B cell (primary cell): Measurements from ENCODE around the gene PEPD. TPM values are rescaled to one million over a fixed set of nuclear protein-coding genes. Genes with fewer than 3 reads are reported as not detected.

ENCODE experiments used
- ATAC-seq: fragments of 200-7000 bp; cut with Tn5 transposase; one replicate; pipeline ENCODE4 v1.10.0; 2021; ENCODE audit warnings: low read depth, mild to moderate bottlenecking, moderate number of reproducible peaks, moderate library complexity
- CTCF ChIA-PET: fragments of 350-600 bp; sonication (Branson Sonifier 250); formaldehyde crosslinking; loops from one replicate; lab custom pipeline; 2021; ENCODE audit warnings: antibody characterized with exemption, inconsistent platforms; lab: Charles Lee
- POLR2A ChIA-PET: fragments of 350-600 bp; sonication (Branson Sonifier 250); formaldehyde crosslinking; loops from one replicate; lab custom pipeline; 2021; ENCODE audit warnings: antibody characterized with exemption; lab: Charles Lee
- DNase-seq: peaks from one replicate; pipeline ENCODE4 v3.0.0; 2013
- H2AFZ ChIP-seq: 2 replicates; pipeline ENCODE4 v1.6.1; 2012; ENCODE audit warnings: mild to moderate bottlenecking, low read depth, low read length; ENCODE audit not compliant: insufficient read depth, poor library complexity, severe bottlenecking
- H3K27ac ChIP-seq, 2 donors: 1 replicate in 1 of 2; 2 replicates in 1 of 2; pipeline ENCODE4 v1.5.1; 2012 to 2013; ENCODE audit warnings: low read length in 2 of 2, mild to moderate bottlenecking in 2 of 2, moderate library complexity in 1 of 2
- H3K27me3 ChIP-seq, 4 experiments: fragments of 200-600 bp in 1 of 4; sonication (generic) in 1 of 4; replicated peaks in 1 of 4; 1 replicate in 2 of 4; 2 replicates in 2 of 4; pipeline versions ENCODE4 v1.6.1 to v1.7.0; 2013 to 2016; ENCODE audit warnings: low read length in 3 of 4, mild to moderate bottlenecking in 2 of 4, mixed read lengths in 1 of 4, moderate library complexity in 1 of 4; ENCODE audit not compliant: insufficient read depth in 4 of 4, control insufficient read depth in 3 of 4; ENCODE audit errors: control extremely low read depth in 1 of 4
- H3K36me3 ChIP-seq, 2 experiments: replicated peaks in 1 of 2; 1 replicate in 1 of 2; 2 replicates in 1 of 2; pipeline versions ENCODE4 v1.6.1 to v1.7.1; 2013; ENCODE audit warnings: low read length in 1 of 2; ENCODE audit not compliant: insufficient read depth in 2 of 2, control insufficient read depth in 1 of 2; ENCODE audit errors: control extremely low read depth in 1 of 2, extremely low read depth in 1 of 2
- H3K4me1 ChIP-seq, 2 donors: fragments of 200-600 bp in 1 of 2; sonication (generic) in 1 of 2; 1 replicate in 1 of 2; 2 replicates in 1 of 2; pipeline versions ENCODE4 v1.5.1 to v1.6.1; 2013 to 2017; ENCODE audit warnings: low read length in 2 of 2; ENCODE audit not compliant: control insufficient read depth in 2 of 2, insufficient read depth in 2 of 2
- H3K4me2 ChIP-seq: replicated peaks from 2 replicates; pipeline ENCODE3; 2012; ENCODE audit warnings: mild to moderate bottlenecking, low read depth, low read length; ENCODE audit not compliant: poor library complexity, severe bottlenecking
- H3K4me3 ChIP-seq, 5 experiments: fragments of 200-600 bp in 1 of 5; sonication (generic) in 1 of 5; 1 replicate in 3 of 5; 2 replicates in 2 of 5; pipeline versions ENCODE4 v1.5.1 to v1.7.0; 2011 to 2016; ENCODE audit warnings: low read length in 4 of 5, mild to moderate bottlenecking in 4 of 5, low read depth in 2 of 5, control low read depth in 1 of 5, moderate library complexity in 1 of 5; ENCODE audit not compliant: insufficient read depth in 1 of 5; ENCODE audit errors: control extremely low read depth in 1 of 5, extremely low read depth in 1 of 5
- H3K79me2 ChIP-seq: fragments of 200-600 bp; sonication (generic); one replicate; pipeline ENCODE4 v1.6.0; 2016; ENCODE audit warnings: low read length; ENCODE audit not compliant: control insufficient read depth, insufficient read depth
- H3K9ac ChIP-seq: fragments of 200-600 bp; sonication (generic); 2 replicates; pipeline ENCODE4 v1.6.1; 2017; ENCODE audit warnings: mild to moderate bottlenecking, low read length, moderate library complexity
- H3K9me3 ChIP-seq, 3 donors: one replicate each; pipeline versions ENCODE4 v1.6.1 to v1.7.1; 2013; ENCODE audit warnings: low read length in 2 of 3; ENCODE audit not compliant: control insufficient read depth in 2 of 3, insufficient read depth in 1 of 3; ENCODE audit errors: control extremely low read depth in 1 of 3
- H4K20me1 ChIP-seq: 2 replicates; pipeline ENCODE4 v1.6.0; 2012; ENCODE audit warnings: mild to moderate bottlenecking, low read length; ENCODE audit not compliant: insufficient read depth, control insufficient read depth, poor library complexity, severe bottlenecking
- H3K27ac Mint-ChIP-seq: one replicate; pipeline ENCODE4 v1.8.0; 2021; ENCODE audit warnings: mixed read lengths
- H3K27me3 Mint-ChIP-seq: one replicate; pipeline ENCODE4 v1.8.0; 2021; ENCODE audit warnings: mixed read lengths
- H3K4me1 Mint-ChIP-seq: one replicate; pipeline ENCODE4 v1.8.0; 2021; ENCODE audit warnings: mixed read lengths
- H3K4me3 Mint-ChIP-seq: one replicate; pipeline ENCODE4 v1.8.0; 2021; ENCODE audit warnings: mixed read lengths
- H3K9me3 Mint-ChIP-seq: one replicate; pipeline ENCODE4 v1.8.0; 2022; ENCODE audit warnings: mixed read lengths; ENCODE audit not compliant: insufficient read depth
- CTCF ChIP-seq: fragments of 200-600 bp; IDR thresholded peaks from one replicate; pipeline ENCODE4 v1.8.0; 2022; ENCODE audit warnings: antibody characterized with exemption, mild to moderate bottlenecking
- EZH2 ChIP-seq: IDR thresholded peaks from 2 replicates; pipeline ENCODE4 v1.6.1; 2012; ENCODE audit warnings: borderline replicate concordance, low read depth, mild to moderate bottlenecking, moderate library complexity, low read length; ENCODE audit not compliant: insufficient read depth, poor library complexity, severe bottlenecking
- WGBS: methylation state at CpG from one replicate; pipeline ENCODE4 v1.1.5; 2013; ENCODE audit warnings: missing lambda C conversion rate; ENCODE audit not compliant: insufficient coverage; 5-methylcytosine and 5-hydroxymethylcytosine counted together
- intact Hi-C: fragments of 100-400 bp; cut with micrococcal nuclease; formaldehyde crosslinking; loops from one replicate; pipeline ENCODE4 v1.10.0; 2022
- polyA plus RNA-seq: library from polyadenylated mRNA; depleted of rRNA; stranded (reverse); fragments of >200 nt; gene quantifications from 2 replicates; pipeline ENCODE4 v1.2.3, GENCODE V29; 2012
- total RNA-seq, 2 donors: library from RNA; stranded (reverse); fragments of 120-200 nt in 1 of 2; gene quantifications; 1 replicate in 1 of 2; 2 replicates in 1 of 2; pipeline versions ENCODE4 v1.2.3 to v1.2.4, GENCODE V29; 2013 to 2022

PEPD gene
- total and polyA plus RNA-seq, 2 donors (not counting 1 experiment from before 2014, with no cell fraction given), result 36.4 to 42.7 TPM

- Mint-ChIP-seq H3K4me3 (no peak overlapping the region), H3K9me3 (no peaks in the 10 kb centered on the region), H3K27me3 (no peaks in the 10 kb centered on the region), H3K4me1 (no peaks in the 10 kb centered on the region), H3K27ac (no peak overlapping the region)
- H3K27ac ChIP-seq, result no peak overlapping the region
- H4K20me1 ChIP-seq, result peaks cover 13% of the 10 kb centered on the region
- peaks cover 6% of the 10 kb centered on the region for H3K79me2 ChIP-seq
- ChIA-PET POLR2A (no interaction called here), CTCF (no interaction called here)
- no peaks in the 10 kb centered on the region for H3K9me3 ChIP-seq
- H2AFZ ChIP-seq, result no peak overlapping the region
- ATAC-seq (no peak), DNase-seq (no peak)
- H3K4me1 ChIP-seq, result no peaks in the 10 kb centered on the region
- no peak overlapping the region for H3K4me2 ChIP-seq
- 93% methylated on average over 12 of the region's 12 CpGs for WGBS
- no peak overlapping the region for H3K9ac ChIP-seq
- H3K27me3 ChIP-seq, result no peaks in the 10 kb centered on the region
- TF ChIP-seq EZH2 (no peak), CTCF (no peak)
- peaks cover 0 to 5% of the 10 kb centered on the region in 2 experiments for H3K36me3 ChIP-seq
- intact Hi-C loops, result no loop called here
- no peak overlapping the region for H3K4me3 ChIP-seq
Observed at GRCh38 chr19:33391631-33392249, 129.9 kb downstream of the PEPD start.

GRCh38 chr19:33390908-33391630 is 130.5 kb downstream of the PEPD start:
- no peaks in the 10 kb centered on the region for H3K4me1 ChIP-seq
- no peak overlapping the region for H3K4me3 ChIP-seq
- no peak overlapping the region for H3K27ac Mint-ChIP-seq
- H3K27ac ChIP-seq, result no peak overlapping the region
- no peaks in the 10 kb centered on the region for H3K27me3 Mint-ChIP-seq
- H2AFZ ChIP-seq, result no peak overlapping the region
- ATAC-seq (no peak), DNase-seq (no peak)
- no peaks in the 10 kb centered on the region for H3K9me3 Mint-ChIP-seq
- TF ChIP-seq CTCF (no peak), EZH2 (no peak)
- H4K20me1 ChIP-seq, result peaks cover 13% of the 10 kb centered on the region
- ChIA-PET CTCF (interaction anchor here (1.2 to 1.5 kb wide), 2 partner anchors 154 to 156 kb away, joined by 3 read pairs; no protein-coding TSS in a partner anchor), POLR2A (no interaction called here)
- H3K4me3 Mint-ChIP-seq, result no peak overlapping the region
- peaks cover 0 to 5% of the 10 kb centered on the region in 2 experiments for H3K36me3 ChIP-seq
- no peaks in the 10 kb centered on the region for H3K4me1 Mint-ChIP-seq
- 92% methylated on average over 22 of the region's 24 CpGs for WGBS
- H3K9me3 ChIP-seq, result no peaks in the 10 kb centered on the region
- H3K27me3 ChIP-seq, result no peaks in the 10 kb centered on the region
- H3K79me2 ChIP-seq, result peaks cover 6% of the 10 kb centered on the region
- H3K9ac ChIP-seq, result no peak overlapping the region
- intact Hi-C loops, result no loop called here
- no peak overlapping the region for H3K4me2 ChIP-seq
